ENCODE data around the gene SLC25A20.
A peak's percentile ranks its signal among the peaks of the same experiment; 100 is the strongest.

The SLC25A20 gene

GRCh38 chr3:48857641-48858040 lies 41.0 kb downstream of the SLC25A20 start:
- no peaks in the 10 kb centered on the region for H3K9me3 ChIP-seq (ENCODE audit: control insufficient read depth, low read length)
- no peak overlapping the region for H3K4me2 ChIP-seq (ENCODE audit: low read length)
- no peak overlapping the region for H3K9ac ChIP-seq
- no peaks in the 10 kb centered on the region for H3K4me1 ChIP-seq
- H3K4me3 ChIP-seq (ENCODE audit: low read depth, low read length): no peak overlapping the region
- H3K79me2 ChIP-seq: peaks cover 3% of the 10 kb centered on the region
- H3K36me3 ChIP-seq (ENCODE audit: control insufficient read depth, insufficient read depth, low read length): no peaks in the 10 kb centered on the region
- no peak overlapping the region for H2AFZ ChIP-seq
- no peaks in the 10 kb centered on the region for H3K27me3 ChIP-seq (ENCODE audit: control insufficient read depth, insufficient read depth, low read length)
- TF ChIP-seq CTCF (IDR thresholded peaks at IDR 0.05): no peak
- no peak overlapping the region for H3K27ac ChIP-seq

- no peak overlapping the region for H3K9ac ChIP-seq
- H3K4me3 ChIP-seq (ENCODE audit: low read depth, low read length): no peak overlapping the region
- no peaks in the 10 kb centered on the region for H3K9me3 ChIP-seq (ENCODE audit: control insufficient read depth, low read length)
- H3K79me2 ChIP-seq: no peaks in the 10 kb centered on the region
- peaks cover 2% of the 10 kb centered on the region for H3K4me1 ChIP-seq
- no peak for TF ChIP-seq CTCF (IDR thresholded peaks at IDR 0.05)
- H3K27ac ChIP-seq: no peak overlapping the region
- H3K27me3 ChIP-seq (ENCODE audit: control insufficient read depth, insufficient read depth, low read length): no peaks in the 10 kb centered on the region
- H3K4me2 ChIP-seq (ENCODE audit: low read length): no peak overlapping the region
- no peaks in the 10 kb centered on the region for H3K36me3 ChIP-seq (ENCODE audit: control insufficient read depth, insufficient read depth, low read length)
- no peak overlapping the region for H2AFZ ChIP-seq
Measured at GRCh38 chr3:48856469-48856868, 42.2 kb downstream of the SLC25A20 start.

- no peak overlapping the region for H2AFZ ChIP-seq
- no peak overlapping the region for H3K9ac ChIP-seq
- no peaks in the 10 kb centered on the region for H3K9me3 ChIP-seq (ENCODE audit: control insufficient read depth, low read length)
- H3K79me2 ChIP-seq: no peaks in the 10 kb centered on the region
- no peak for TF ChIP-seq CTCF (IDR thresholded peaks at IDR 0.05)
- no peak overlapping the region for H3K4me2 ChIP-seq (ENCODE audit: low read length)
- H3K27me3 ChIP-seq (ENCODE audit: control insufficient read depth, insufficient read depth, low read length): no peaks in the 10 kb centered on the region
- H3K36me3 ChIP-seq (ENCODE audit: control insufficient read depth, insufficient read depth, low read length): no peaks in the 10 kb centered on the region
- H3K4me1 ChIP-seq: peaks cover 8% of the 10 kb centered on the region
- no peak overlapping the region for H3K4me3 ChIP-seq (ENCODE audit: low read depth, low read length)
- no peak overlapping the region for H3K27ac ChIP-seq
Measured at GRCh38 chr3:48855681-48856447, 42.8 kb downstream of the SLC25A20 start.

- no peak overlapping the region for H2AFZ ChIP-seq
- H3K27ac ChIP-seq: peak overlapping the region; percentile 61
- H3K36me3 ChIP-seq (ENCODE audit: control insufficient read depth, insufficient read depth, low read length): no peaks in the 10 kb centered on the region
- no peak overlapping the region for H3K4me3 ChIP-seq (ENCODE audit: low read depth, low read length)
- TF ChIP-seq CTCF (IDR thresholded peaks at IDR 0.05): no peak
- peaks cover 14% of the 10 kb centered on the region for H3K4me1 ChIP-seq
- H3K79me2 ChIP-seq: no peaks in the 10 kb centered on the region
- H3K9me3 ChIP-seq (ENCODE audit: control insufficient read depth, low read length): no peaks in the 10 kb centered on the region
- no peak overlapping the region for H3K9ac ChIP-seq
- no peak overlapping the region for H3K4me2 ChIP-seq (ENCODE audit: low read length)
- H3K27me3 ChIP-seq (ENCODE audit: control insufficient read depth, insufficient read depth, low read length): no peaks in the 10 kb centered on the region
Measured at GRCh38 chr3:48852151-48852550, 46.5 kb downstream of the SLC25A20 start.

GRCh38 chr3:48851407-48851806 lies 47.3 kb downstream of the SLC25A20 start:
- Histone ChIP-seq H3K4me2 (ENCODE audit: low read length) (no peak overlapping the region), H3K79me2 (peaks cover 4% of the 10 kb centered on the region), H3K27me3 (ENCODE audit: control insufficient read depth, insufficient read depth, low read length) (no peaks in the 10 kb centered on the region), H3K36me3 (ENCODE audit: control insufficient read depth, insufficient read depth, low read length) (no peaks in the 10 kb centered on the region), H2AFZ (no peak overlapping the region), H3K9me3 (ENCODE audit: control insufficient read depth, low read length) (no peaks in the 10 kb centered on the region), H3K9ac (no peak overlapping the region), H3K4me3 (ENCODE audit: low read depth, low read length) (no peak overlapping the region), H3K27ac (peak overlapping the region; percentile 61), H3K4me1 (peaks cover 16% of the 10 kb centered on the region)
- TF ChIP-seq CTCF (IDR thresholded peaks at IDR 0.05): no peak
